H9 (cell line): ENCODE measurements around the gene OAF. TPM values are rescaled to one million over a fixed set of nuclear protein-coding genes. Genes with fewer than 3 reads are reported as not detected.

Experiments
- DNase-seq: peaks from one replicate; pipeline ENCODE4 v3.0.0-alpha.2; 2017
- H2AFZ ChIP-seq: one replicate; pipeline ENCODE4 v1.6.1; 2013; ENCODE audit warnings: mild to moderate bottlenecking, low read length, control low read depth, moderate library complexity
- H2AK5ac ChIP-seq: 2 replicates; pipeline ENCODE4 v1.6.1; 2013; ENCODE audit warnings: low read length, control low read depth, mixed read lengths; ENCODE audit not compliant: insufficient read length
- H2BK120ac ChIP-seq: one replicate; pipeline ENCODE4 v1.6.1; 2013; ENCODE audit warnings: low read depth, mild to moderate bottlenecking, low read length, control low read depth, inconsistent platforms; ENCODE audit not compliant: poor library complexity, severe bottlenecking
- H2BK12ac ChIP-seq: 2 replicates; pipeline ENCODE4 v1.6.1; 2013; ENCODE audit warnings: low read length, control low read depth, mixed read lengths, low read depth; ENCODE audit not compliant: insufficient read length
- H2BK15ac ChIP-seq: 2 replicates; pipeline ENCODE4 v1.6.1; 2013; ENCODE audit warnings: low read depth, low read length, control low read depth
- H2BK20ac ChIP-seq: one replicate; pipeline ENCODE4 v1.6.1; 2013; ENCODE audit warnings: low read depth, mild to moderate bottlenecking, low read length, control low read depth, inconsistent platforms; ENCODE audit not compliant: poor library complexity, severe bottlenecking
- H2BK5ac ChIP-seq: 2 replicates; pipeline ENCODE4 v1.6.1; 2013; ENCODE audit warnings: low read length, control low read depth, mixed read lengths; ENCODE audit not compliant: insufficient read length
- H3K14ac ChIP-seq: 2 replicates; pipeline ENCODE4 v1.6.1; 2013; ENCODE audit warnings: low read length, control low read depth; ENCODE audit not compliant: insufficient read depth
- H3K18ac ChIP-seq: 2 replicates; pipeline ENCODE4 v1.6.1; 2013; ENCODE audit warnings: low read depth, mild to moderate bottlenecking, mixed read lengths, low read length, control low read depth; ENCODE audit not compliant: insufficient read length
- H3K23ac ChIP-seq: 2 replicates; pipeline ENCODE4 v1.6.1; 2013; ENCODE audit warnings: low read length, control low read depth, mixed read lengths, low read depth; ENCODE audit not compliant: insufficient read length
- H3K23me2 ChIP-seq: 2 replicates; pipeline ENCODE4 v1.6.1; 2013; ENCODE audit warnings: low read depth, mild to moderate bottlenecking, mixed read lengths, low read length, control low read depth; ENCODE audit not compliant: insufficient read length, poor library complexity, severe bottlenecking
- H3K27ac ChIP-seq: 2 replicates; pipeline ENCODE4 v1.5.1; 2013; ENCODE audit warnings: low read length, control low read depth, mixed read lengths, low read depth; ENCODE audit not compliant: insufficient read length
- H3K27me3 ChIP-seq: 2 replicates; pipeline ENCODE4 v1.6.1; 2013; ENCODE audit warnings: low read length, control low read depth, inconsistent platforms; ENCODE audit not compliant: insufficient read depth
- H3K4ac ChIP-seq: 2 replicates; pipeline ENCODE4 v1.6.1; 2013; ENCODE audit warnings: low read depth, mild to moderate bottlenecking, control low read depth, inconsistent platforms, low read length, moderate library complexity
- H3K4me1 ChIP-seq: 2 replicates; pipeline ENCODE4 v1.6.1; 2013; ENCODE audit warnings: low read length, control low read depth, inconsistent platforms; ENCODE audit not compliant: insufficient read depth
- H3K4me2 ChIP-seq: 2 replicates; pipeline ENCODE4 v1.6.1; 2013; ENCODE audit warnings: low read length, control low read depth, mixed read lengths; ENCODE audit not compliant: insufficient read length, insufficient read depth
- H3K56ac ChIP-seq: 2 replicates; pipeline ENCODE4 v1.6.1; 2013; ENCODE audit warnings: low read depth, mild to moderate bottlenecking, mixed read lengths, low read length, control low read depth; ENCODE audit not compliant: insufficient read length
- H3K79me1 ChIP-seq: 2 replicates; pipeline ENCODE4 v1.6.1; 2013; ENCODE audit warnings: low read depth, mild to moderate bottlenecking, moderate library complexity, low read length, control low read depth, inconsistent platforms; ENCODE audit not compliant: insufficient read depth, poor library complexity, severe bottlenecking
- H3K79me2 ChIP-seq: 2 replicates; pipeline ENCODE4 v1.6.1; 2013; ENCODE audit warnings: low read length, control low read depth, inconsistent platforms; ENCODE audit not compliant: insufficient read depth
- H3K9ac ChIP-seq: 2 replicates; pipeline ENCODE4 v1.6.1; 2013; ENCODE audit warnings: low read length, control low read depth, mixed read lengths; ENCODE audit not compliant: insufficient read length; ENCODE audit errors: extremely low read depth
- H3K9me3 ChIP-seq: one replicate; pipeline ENCODE4 v1.6.1; 2013; ENCODE audit warnings: low read depth, low read length, inconsistent platforms; ENCODE audit not compliant: control insufficient read depth
- H3T11ph ChIP-seq: one replicate; pipeline ENCODE4 v1.6.1; 2013; ENCODE audit warnings: mild to moderate bottlenecking, low read length, control low read depth, inconsistent platforms
- H4K20me1 ChIP-seq: one replicate; pipeline ENCODE4 v1.6.1; 2013; ENCODE audit not compliant: control insufficient read depth, insufficient read length, insufficient read depth
- H4K5ac ChIP-seq: 2 replicates; pipeline ENCODE4 v1.6.1; 2013; ENCODE audit warnings: low read depth, mild to moderate bottlenecking, mixed read lengths, low read length, control low read depth; ENCODE audit not compliant: insufficient read length
- H4K8ac ChIP-seq: replicated peaks from 2 replicates; pipeline ENCODE4 v1.6.1; 2013; ENCODE audit warnings: low read length, control low read depth, mixed read lengths, low read depth; ENCODE audit not compliant: insufficient read length
- H4K91ac ChIP-seq: 2 replicates; pipeline ENCODE4 v1.6.1; 2013; ENCODE audit warnings: low read depth, mild to moderate bottlenecking, moderate library complexity, mixed read lengths, low read length, control low read depth; ENCODE audit not compliant: insufficient read length
- H3K27ac Mint-ChIP-seq, 3 experiments: 2 replicates in 2 of 3; 3 replicates in 1 of 3; pipeline ENCODE4 v1.8.0; 2020 to 2021; ENCODE audit warnings: mixed read lengths in 3 of 3, mild to moderate bottlenecking in 1 of 3, moderate library complexity in 1 of 3
- H3K27me3 Mint-ChIP-seq: 2 replicates; pipeline ENCODE4 v1.8.0; 2021; ENCODE audit warnings: low read depth, mild to moderate bottlenecking, moderate library complexity, mixed read lengths
- H3K36me3 Mint-ChIP-seq, 3 experiments: 2 replicates in 2 of 3; 3 replicates in 1 of 3; pipeline ENCODE4 v1.8.0; 2020 to 2021; ENCODE audit warnings: low read depth in 3 of 3, mixed read lengths in 3 of 3; ENCODE audit not compliant: insufficient read depth in 1 of 3
- H3K4me1 Mint-ChIP-seq, 2 experiments: 2 replicates each; pipeline ENCODE4 v1.8.0; 2020; ENCODE audit warnings: mixed read lengths in 2 of 2
- H3K4me3 Mint-ChIP-seq, 2 experiments: 2 replicates in 1 of 2; 3 replicates in 1 of 2; pipeline ENCODE4 v1.8.0; 2020 to 2021; ENCODE audit warnings: mild to moderate bottlenecking in 2 of 2, mixed read lengths in 2 of 2, moderate library complexity in 1 of 2
- H3K9me3 Mint-ChIP-seq, 2 experiments: 2 replicates in 1 of 2; 3 replicates in 1 of 2; pipeline ENCODE4 v1.8.0; 2020; ENCODE audit warnings: mild to moderate bottlenecking in 2 of 2, mixed read lengths in 2 of 2, moderate library complexity in 1 of 2
- WGBS: extraction: QIAGEN DNeasy Blood & Tissue Kit; methylation state at CpG from one replicate; pipeline ENCODE4 v1.1.7; 2013; ENCODE audit warnings: missing lambda C conversion rate, low lambda C conversion rate, mixed read lengths; ENCODE audit not compliant: insufficient read length; ENCODE audit errors: extremely low coverage; 5-methylcytosine and 5-hydroxymethylcytosine counted together
- total RNA-seq: library from RNA; stranded (reverse); gene quantifications from 2 replicates; pipeline ENCODE4 v1.2.1, GENCODE V29; 2021
- TF ChIP-seq, protein P1 (sequence below): fragments of 200-600 bp; sonication (generic); conservative IDR thresholded peaks from 3 replicates; pipeline ENCODE4 v1.8.0; 2021; ENCODE audit warnings: antibody characterized with exemption, mild to moderate bottlenecking

OAF gene
- total RNA-seq, 1 experiment from 2014 or later = 1.1 TPM

DNA sequence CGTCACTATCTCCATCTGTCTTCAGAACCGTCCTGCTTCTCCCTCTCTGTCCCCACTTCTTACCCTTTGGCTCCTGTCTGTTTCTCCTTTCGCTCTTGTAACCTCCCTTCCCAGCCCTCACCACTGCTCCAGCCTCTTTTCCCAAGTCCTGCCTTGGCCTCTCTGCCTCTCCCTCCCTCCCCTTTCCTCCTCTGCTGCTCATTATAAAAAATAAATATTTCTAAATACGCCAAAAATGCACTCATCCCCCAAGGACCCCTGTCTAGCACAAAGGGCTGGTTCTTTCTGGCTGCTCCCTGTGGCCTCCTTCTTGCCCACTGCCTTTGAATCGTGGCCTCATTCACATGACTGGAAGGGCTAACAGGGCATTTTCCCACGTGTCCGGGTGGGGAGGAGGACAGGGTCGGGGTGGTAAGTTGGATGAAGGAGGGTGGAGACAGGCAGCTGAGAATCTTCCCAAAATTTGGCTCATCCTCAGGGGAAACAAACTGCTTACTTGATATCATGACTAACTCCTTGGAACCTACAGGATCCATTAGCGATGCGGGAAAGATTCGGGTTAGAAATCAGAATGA lies 26.4 kb upstream of the OAF start:
- Histone ChIP-seq H3K79me1 (no peaks in the 10 kb centered on the region), H2AFZ (no peak overlapping the region), H3K4ac (no peak overlapping the region), H3K9ac (no peak overlapping the region), H3K79me2 (no peaks in the 10 kb centered on the region), H2BK20ac (no peak overlapping the region), H4K8ac (no peak overlapping the region), H4K5ac (no peak overlapping the region), H4K20me1 (no peaks in the 10 kb centered on the region), H3K4me1 (no peaks in the 10 kb centered on the region; the same call in 1 of the 2 replicates), H3K18ac (no peak overlapping the region), H2BK5ac (no peak overlapping the region), H2BK120ac (no peak overlapping the region), H3K56ac (no peak overlapping the region), H3K27me3 (peaks cover 8% of the 10 kb centered on the region), H3T11ph (no peak overlapping the region), H2AK5ac (no peak overlapping the region), H3K4me2 (no peak overlapping the region), H3K23me2 (no peaks in the 10 kb centered on the region), H3K23ac (no peak overlapping the region), H4K91ac (no peak overlapping the region), H2BK15ac (no peak overlapping the region), H3K9me3 (no peaks in the 10 kb centered on the region), H3K27ac (no peak overlapping the region), H3K14ac (no peak overlapping the region), H2BK12ac (no peak overlapping the region)
- no peak for DNase-seq
- H3K36me3 Mint-ChIP-seq = no peaks in the 10 kb centered on the region; a peak in 2 of 7 replicates
- peaks cover 31 to 55% of the 10 kb centered on the region in 2 experiments for H3K4me1 Mint-ChIP-seq
- peaks cover 0 to 3% of the 10 kb centered on the region in 2 experiments; a peak in 2 of 5 replicates for H3K9me3 Mint-ChIP-seq
- no peak overlapping the region for H3K4me3 Mint-ChIP-seq
- WGBS = no CpG with 5 or more reads among the region's 11 CpGs
- TF ChIP-seq, protein P1, sequence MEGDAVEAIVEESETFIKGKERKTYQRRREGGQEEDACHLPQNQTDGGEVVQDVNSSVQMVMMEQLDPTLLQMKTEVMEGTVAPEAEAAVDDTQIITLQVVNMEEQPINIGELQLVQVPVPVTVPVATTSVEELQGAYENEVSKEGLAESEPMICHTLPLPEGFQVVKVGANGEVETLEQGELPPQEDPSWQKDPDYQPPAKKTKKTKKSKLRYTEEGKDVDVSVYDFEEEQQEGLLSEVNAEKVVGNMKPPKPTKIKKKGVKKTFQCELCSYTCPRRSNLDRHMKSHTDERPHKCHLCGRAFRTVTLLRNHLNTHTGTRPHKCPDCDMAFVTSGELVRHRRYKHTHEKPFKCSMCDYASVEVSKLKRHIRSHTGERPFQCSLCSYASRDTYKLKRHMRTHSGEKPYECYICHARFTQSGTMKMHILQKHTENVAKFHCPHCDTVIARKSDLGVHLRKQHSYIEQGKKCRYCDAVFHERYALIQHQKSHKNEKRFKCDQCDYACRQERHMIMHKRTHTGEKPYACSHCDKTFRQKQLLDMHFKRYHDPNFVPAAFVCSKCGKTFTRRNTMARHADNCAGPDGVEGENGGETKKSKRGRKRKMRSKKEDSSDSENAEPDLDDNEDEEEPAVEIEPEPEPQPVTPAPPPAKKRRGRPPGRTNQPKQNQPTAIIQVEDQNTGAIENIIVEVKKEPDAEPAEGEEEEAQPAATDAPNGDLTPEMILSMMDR = no peak
- peaks cover 95% of the 10 kb centered on the region for H3K27me3 Mint-ChIP-seq
- no peak overlapping the region for H3K27ac Mint-ChIP-seq
